T-cell (primary cell): Measurements from ENCODE around the gene SURF4. TPM values are rescaled to one million over a fixed set of nuclear protein-coding genes. Genes with fewer than 3 reads are reported as not detected.
A peak's percentile ranks its signal among the peaks of the same experiment; 100 is the strongest.

Experiments
- ATAC-seq, 4 experiments: fragments of 200-7000 bp in 3 of 4; fragments of 150-1000 bp in 1 of 4; cut with Tn5 transposase; replicated peaks in 1 of 4; 1 replicate in 3 of 4; 2 replicates in 1 of 4; pipeline ENCODE4 v1.10.0; 2021; ENCODE audit warnings: moderate library complexity in 3 of 4, mild to moderate bottlenecking in 2 of 4, moderate number of reproducible peaks in 1 of 4
- CTCF ChIA-PET, 2 donors: fragments of 300-600 bp; sonication (Branson Sonifier 250); formaldehyde crosslinking; loops; one replicate each; lab custom pipeline; 2022; ENCODE audit warnings: antibody characterized with exemption in 2 of 2; lab: Charles Lee
- POLR2A ChIA-PET, 2 donors: fragments of 300-600 bp; sonication (Branson Sonifier 250); formaldehyde crosslinking; loops; one replicate each; lab custom pipeline; 2022; ENCODE audit warnings: antibody characterized with exemption in 2 of 2; lab: Charles Lee
- DNase-seq, 35 experiments: peaks; one replicate each; pipeline versions ENCODE4 v3.0.0 to v3.0.0-alpha.2; 2013 to 2023
- H3K27ac ChIP-seq: one replicate; pipeline ENCODE4 v1.5.1; 2013; ENCODE audit warnings: low read length
- H3K27me3 ChIP-seq, 2 experiments: replicated peaks in 1 of 2; 1 replicate in 1 of 2; 2 replicates in 1 of 2; pipeline versions ENCODE4 v1.6.1 to v1.7.0; 2013; ENCODE audit warnings: low read length in 1 of 2, mixed read lengths in 1 of 2; ENCODE audit not compliant: control insufficient read depth in 2 of 2, insufficient read depth in 2 of 2; ENCODE audit errors: extremely low read depth in 1 of 2
- H3K36me3 ChIP-seq, 2 donors: 1 replicate in 1 of 2; 2 replicates in 1 of 2; pipeline versions ENCODE4 v1.6.1 to v1.7.0; 2013; ENCODE audit warnings: low read length in 1 of 2; ENCODE audit not compliant: control insufficient read depth in 2 of 2, insufficient read depth in 1 of 2; ENCODE audit errors: extremely low read depth in 1 of 2
- H3K4me1 ChIP-seq, 2 experiments: 1 replicate in 1 of 2; 2 replicates in 1 of 2; pipeline versions ENCODE4 v1.6.1 to v1.7.0; 2013; ENCODE audit warnings: low read length in 2 of 2, mixed read lengths in 1 of 2; ENCODE audit not compliant: insufficient read depth in 2 of 2, control insufficient read depth in 1 of 2; ENCODE audit errors: extremely low read depth in 1 of 2
- H3K4me3 ChIP-seq, 2 donors: 1 replicate in 1 of 2; 2 replicates in 1 of 2; pipeline versions ENCODE4 v1.5.1 to v1.7.0; 2013; ENCODE audit warnings: mild to moderate bottlenecking in 2 of 2, low read length in 1 of 2, moderate library complexity in 1 of 2; ENCODE audit not compliant: control insufficient read depth in 1 of 2; ENCODE audit errors: extremely low read depth in 1 of 2
- H3K9me3 ChIP-seq: 2 replicates; pipeline ENCODE4 v1.7.0; 2013
- H3K27ac Mint-ChIP-seq, 2 donors: one replicate each; pipeline ENCODE4 v1.8.0; 2020 to 2021; ENCODE audit warnings: mild to moderate bottlenecking in 2 of 2, mixed read lengths in 2 of 2
- H3K27me3 Mint-ChIP-seq, 2 donors: one replicate each; pipeline ENCODE4 v1.8.0; 2021 to 2022; ENCODE audit warnings: mixed read lengths in 2 of 2
- H3K36me3 Mint-ChIP-seq: one replicate; pipeline ENCODE4 v1.8.0; 2021; ENCODE audit warnings: mixed read lengths
- H3K4me1 Mint-ChIP-seq, 3 donors: one replicate each; pipeline ENCODE4 v1.8.0; 2020 to 2022; ENCODE audit warnings: mixed read lengths in 3 of 3, mild to moderate bottlenecking in 1 of 3
- H3K4me3 Mint-ChIP-seq, 3 donors: one replicate each; pipeline ENCODE4 v1.8.0; 2020 to 2022; ENCODE audit warnings: mild to moderate bottlenecking in 3 of 3, mixed read lengths in 3 of 3, moderate library complexity in 3 of 3
- H3K9me3 Mint-ChIP-seq, 3 donors: one replicate each; pipeline ENCODE4 v1.8.0; 2020 to 2022; ENCODE audit warnings: mixed read lengths in 3 of 3
- WGBS: methylation state at CpG from one replicate; pipeline ENCODE4 v1.1.5; 2013; ENCODE audit warnings: missing lambda C conversion rate; ENCODE audit not compliant: insufficient coverage; 5-methylcytosine and 5-hydroxymethylcytosine counted together
- total RNA-seq, 35 experiments: library from RNA in 6 of 35; stranded (reverse) in 6 of 35; fragments of 120-200 nt in 1 of 35; gene quantifications; one replicate each; pipeline versions ENCODE4 v1.2.1 to v1.2.4 and lab custom pipeline; 2013 to 2026

SURF4 gene
- total RNA-seq, 5 donors from 2014 or later (not counting 1 experiment from before 2014, with no cell fraction given): 73.5 to 114 (median 107) TPM

DNA sequence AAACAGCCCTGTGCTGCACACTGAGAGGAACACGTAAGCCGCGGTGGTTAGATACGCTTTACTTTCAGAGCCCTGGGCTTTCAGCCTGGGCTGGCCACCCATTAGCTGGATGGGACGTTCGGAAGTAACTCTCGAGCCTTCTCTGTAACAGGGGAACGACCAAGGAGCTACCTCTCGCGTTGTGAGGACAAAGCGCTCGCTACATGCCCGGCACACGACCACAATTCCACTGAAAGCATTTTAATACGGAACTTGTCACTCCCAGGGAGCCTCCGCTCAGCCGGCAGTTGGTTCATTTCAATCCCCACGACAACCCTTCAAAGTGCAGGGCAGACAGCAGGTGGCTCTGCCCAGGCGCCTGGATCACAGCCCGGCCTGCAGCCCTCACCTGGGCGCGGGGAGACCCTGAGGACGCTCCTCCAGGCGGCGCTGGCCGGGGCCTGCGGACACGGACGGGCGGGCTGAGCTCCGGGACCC lies 19.9 kb downstream of the SURF4 start:
- under 1% methylated on average over 31 of the region's 31 CpGs for WGBS
- Histone ChIP-seq H3K36me3 (peaks cover 16 to 65% of the 10 kb centered on the region in 2 donors), H3K4me3 (peak overlapping the region; percentile 49 to 87), H3K27me3 (no peaks in the 10 kb centered on the region), H3K9me3 (no peaks in the 10 kb centered on the region), H3K27ac (peak overlapping the region; percentile 27), H3K4me1 (peaks cover 9 to 51% of the 10 kb centered on the region in 2 experiments)
- Mint-ChIP-seq H3K36me3 (peaks cover 19% of the 10 kb centered on the region), H3K27ac (peak overlapping the region; percentile 84 to 85), H3K4me1 (peaks cover 25 to 47% (median 44%) of the 10 kb centered on the region in 3 donors), H3K4me3 (peak overlapping the region; percentile 82 to 87 (median 84)), H3K9me3 (no peaks in the 10 kb centered on the region), H3K27me3 (no peaks in the 10 kb centered on the region)
- ChIA-PET POLR2A (interaction anchor here (0.6 to 2.3 kb wide), 3 partner anchors 8 to 677 kb away, joined by 3 to 9 read pairs (median 6); no protein-coding TSS in a partner anchor), CTCF (interaction anchor here (0.8 to 2.8 kb wide), 3 partner anchors 15 to 170 kb away, joined by 3 to 16 read pairs (median 4); no protein-coding TSS in a partner anchor)
- ATAC-seq (peak; percentile 43 to 56 (median 51)), DNase-seq (peak in 2 of 35 experiments; percentile 16 to 25)

DNA sequence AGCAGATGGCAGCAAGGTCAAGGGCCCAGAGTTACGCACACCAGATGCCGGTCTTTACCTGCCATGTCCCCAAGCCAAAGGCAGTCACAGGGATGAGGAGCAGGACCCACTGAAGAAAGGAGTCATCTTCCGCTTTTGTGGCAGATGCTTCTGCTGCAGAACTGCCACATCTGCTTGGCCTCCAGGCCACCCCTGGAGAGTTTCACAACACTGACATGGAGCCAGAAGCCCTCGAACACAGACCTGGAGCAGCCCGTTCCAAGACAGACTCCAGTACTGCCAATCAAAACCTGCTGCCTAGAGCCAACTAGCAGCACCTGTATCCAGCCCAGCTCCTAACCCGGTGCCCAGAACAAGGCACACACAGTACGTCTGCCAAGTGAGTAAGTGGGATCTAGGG lies 21.1 kb downstream of the SURF4 start:
- ChIA-PET POLR2A (interaction anchor here in 1 of 2 donors (1.4 kb wide), 1 partner anchor 9 kb away, joined by 3 read pairs; no protein-coding TSS in a partner anchor), CTCF (no interaction called here)
- no peak overlapping the region for H3K27ac Mint-ChIP-seq
- peaks cover 26% of the 10 kb centered on the region for H3K36me3 Mint-ChIP-seq
- H3K36me3 ChIP-seq: peaks cover 18 to 65% of the 10 kb centered on the region in 2 donors
- DNase-seq (no peak), ATAC-seq (no peak)
- peaks cover 25 to 51% (median 50%) of the 10 kb centered on the region in 3 donors for H3K4me1 Mint-ChIP-seq
- H3K9me3 ChIP-seq: no peaks in the 10 kb centered on the region
- no peak overlapping the region for H3K4me3 ChIP-seq
- no peak overlapping the region for H3K27ac ChIP-seq
- H3K27me3 ChIP-seq: no peaks in the 10 kb centered on the region
- WGBS: 90% methylated on average over 6 of the region's 7 CpGs
- no peaks in the 10 kb centered on the region for H3K27me3 Mint-ChIP-seq
- peak overlapping the region; percentile 82 to 87 (median 84) for H3K4me3 Mint-ChIP-seq
- no peaks in the 10 kb centered on the region for H3K9me3 Mint-ChIP-seq
- H3K4me1 ChIP-seq: peaks cover 9 to 49% of the 10 kb centered on the region in 2 experiments

DNA sequence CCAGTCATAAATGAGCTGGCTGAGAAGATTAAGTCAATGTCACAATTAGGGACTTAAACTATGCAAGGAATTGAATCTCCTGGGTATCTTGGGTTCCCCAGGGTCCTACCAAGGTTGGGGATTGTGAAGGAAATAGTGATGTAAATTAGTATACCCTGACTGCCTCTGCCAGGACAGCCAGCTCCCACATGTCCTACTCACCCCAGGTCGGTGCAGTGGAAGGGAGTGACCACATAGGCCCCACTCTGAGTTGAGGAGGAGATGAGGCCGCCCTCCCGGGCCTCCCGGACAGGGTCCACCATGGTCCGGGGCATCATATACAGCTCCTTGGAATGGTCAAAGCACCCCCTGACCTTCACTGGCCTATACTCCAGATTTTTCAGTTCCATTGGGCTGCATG lies 22.3 kb downstream of the SURF4 start:
- DNase-seq (no peak), ATAC-seq (no peak)
- Histone ChIP-seq H3K36me3 (peaks cover 14 to 65% of the 10 kb centered on the region in 2 donors), H3K4me3 (no peak overlapping the region), H3K27me3 (no peaks in the 10 kb centered on the region), H3K4me1 (peaks cover 18 to 49% of the 10 kb centered on the region in 2 experiments), H3K9me3 (no peaks in the 10 kb centered on the region), H3K27ac (no peak overlapping the region)
- CTCF ChIA-PET: no interaction called here
- no peaks in the 10 kb centered on the region for H3K27me3 Mint-ChIP-seq
- peaks cover 31 to 56% (median 54%) of the 10 kb centered on the region in 3 donors for H3K4me1 Mint-ChIP-seq
- no peaks in the 10 kb centered on the region for H3K9me3 Mint-ChIP-seq
- peak overlapping the region in 1 of 3 donors; percentile 33 for H3K4me3 Mint-ChIP-seq
- no peak overlapping the region for H3K27ac Mint-ChIP-seq
- 100% methylated on average over 1 of the region's 5 CpGs for WGBS
- POLR2A ChIA-PET: interaction anchor here in 1 of 2 donors (0.7 kb wide), 1 partner anchor 106 kb away, joined by 7 read pairs; no protein-coding TSS in a partner anchor
- H3K36me3 Mint-ChIP-seq: peaks cover 37% of the 10 kb centered on the region

DNA sequence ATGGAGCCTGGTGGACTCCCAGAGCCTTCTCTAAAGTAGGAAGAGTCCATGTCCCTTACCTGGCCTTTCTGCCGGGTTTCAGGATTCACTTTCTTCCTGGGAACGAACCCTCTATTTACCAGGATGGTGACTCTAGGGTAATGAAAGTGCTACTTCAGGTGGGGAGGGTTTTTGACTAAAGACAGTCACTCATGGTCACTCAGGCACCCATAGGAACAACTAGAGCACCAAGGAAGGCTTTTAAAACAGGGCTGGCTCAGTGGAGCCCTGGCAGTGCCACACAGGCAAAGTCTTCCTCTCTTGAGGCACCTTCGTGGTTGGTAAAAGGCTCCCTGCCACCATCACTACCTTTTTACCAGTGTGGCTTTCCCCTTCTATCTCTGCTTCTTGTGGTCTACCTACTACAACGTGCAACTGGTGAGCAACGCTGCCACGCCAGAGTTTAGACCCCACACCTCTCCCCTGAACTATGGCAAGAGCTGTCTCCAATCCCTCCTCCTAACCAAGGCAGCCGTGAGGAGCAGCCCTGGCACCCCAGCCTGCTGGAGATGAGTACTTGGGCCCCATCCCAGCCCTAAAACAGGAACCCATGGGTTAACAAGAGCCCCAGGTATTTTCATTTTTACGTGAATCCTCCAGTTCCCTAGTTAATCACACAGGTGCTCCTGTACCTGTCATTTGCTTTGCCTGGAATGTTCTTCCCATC lies 23.1 kb downstream of the SURF4 start:
- Mint-ChIP-seq H3K4me3 (no peak overlapping the region), H3K9me3 (no peaks in the 10 kb centered on the region), H3K27me3 (no peaks in the 10 kb centered on the region), H3K27ac (no peak overlapping the region), H3K36me3 (peaks cover 38% of the 10 kb centered on the region), H3K4me1 (peaks cover 31 to 54% (median 53%) of the 10 kb centered on the region in 3 donors)
- WGBS: 73% methylated on average over 6 of the region's 8 CpGs
- DNase-seq (no peak), ATAC-seq (no peak)
- no peak overlapping the region for H3K4me3 ChIP-seq
- POLR2A ChIA-PET: interaction anchor here in 1 of 2 donors (0.7 kb wide), 1 partner anchor 106 kb away, joined by 7 read pairs; no protein-coding TSS in a partner anchor
- peaks cover 18 to 44% of the 10 kb centered on the region in 2 experiments for H3K4me1 ChIP-seq
- peaks cover 0 to 3% of the 10 kb centered on the region in 2 experiments for H3K27me3 ChIP-seq
- CTCF ChIA-PET: no interaction called here
- peaks cover 14 to 59% of the 10 kb centered on the region in 2 donors for H3K36me3 ChIP-seq
- no peak overlapping the region for H3K27ac ChIP-seq
- no peaks in the 10 kb centered on the region for H3K9me3 ChIP-seq

DNA sequence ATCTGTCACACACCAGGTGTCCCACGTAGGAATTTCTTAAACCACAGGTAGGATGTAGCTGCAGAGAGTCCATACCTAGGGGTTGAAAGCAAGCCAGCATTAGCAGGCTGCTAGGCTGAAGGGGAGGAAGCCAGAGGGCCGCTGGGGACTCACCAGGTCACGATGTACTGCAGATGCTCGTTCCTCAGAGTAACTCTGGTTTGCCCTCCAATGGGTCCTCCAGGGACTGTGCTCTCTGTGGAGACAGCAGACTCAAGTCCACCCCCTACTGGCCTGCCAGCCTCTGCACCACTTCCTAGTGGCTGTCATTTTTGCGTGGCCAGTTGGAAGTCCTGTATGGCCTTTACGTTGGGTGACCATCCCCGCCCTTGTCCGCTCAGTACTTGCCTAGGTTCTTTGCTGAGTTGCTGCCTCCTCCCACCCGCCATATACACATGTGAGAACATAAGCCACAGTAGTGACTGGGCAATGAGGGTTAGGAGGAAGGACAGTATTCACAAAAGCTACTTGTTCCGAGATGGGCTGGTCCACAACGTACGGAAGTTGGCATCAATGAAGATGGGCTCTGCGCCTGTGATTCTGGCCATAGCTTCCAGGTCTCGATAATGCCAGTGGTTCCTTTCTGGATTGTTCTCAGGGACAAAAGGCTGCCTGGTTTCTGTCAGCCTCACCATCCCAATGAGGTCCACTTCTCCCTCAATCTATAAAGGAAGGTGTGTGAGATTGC lies 23.8 kb downstream of the SURF4 start:
- peaks cover 14 to 55% of the 10 kb centered on the region in 2 donors for H3K36me3 ChIP-seq
- DNase-seq (peak in 1 of 35 experiments; percentile 41), ATAC-seq (no peak)
- Mint-ChIP-seq H3K9me3 (no peaks in the 10 kb centered on the region), H3K4me1 (peaks cover 32 to 49% (median 48%) of the 10 kb centered on the region in 3 donors), H3K36me3 (peaks cover 39% of the 10 kb centered on the region), H3K4me3 (no peak overlapping the region), H3K27me3 (no peaks in the 10 kb centered on the region), H3K27ac (no peak overlapping the region)
- POLR2A ChIA-PET: interaction anchor here in 1 of 2 donors (0.7 kb wide), 1 partner anchor 17 kb away, joined by 4 read pairs; no protein-coding TSS in a partner anchor
- CTCF ChIA-PET: interaction anchor here in 1 of 2 donors (0.8 to 2.8 kb wide), 2 partner anchors 18 to 22 kb away, joined by 4 to 11 read pairs; no protein-coding TSS in a partner anchor
- no peak overlapping the region for H3K27ac ChIP-seq
- no peaks in the 10 kb centered on the region for H3K9me3 ChIP-seq
- 80% methylated on average over 9 of the region's 14 CpGs for WGBS
- H3K4me3 ChIP-seq: no peak overlapping the region
- H3K4me1 ChIP-seq: peaks cover 14 to 40% of the 10 kb centered on the region in 2 experiments
- peaks cover 0 to 3% of the 10 kb centered on the region in 2 experiments for H3K27me3 ChIP-seq
